T-cell (primary cell): ENCODE results near the gene MAL. TPM values are rescaled to one million over a fixed set of nuclear protein-coding genes. Genes with fewer than 3 reads are reported as not detected.
A peak's percentile ranks its signal among the peaks of the same experiment; 100 is the strongest.

Experiments
- ATAC-seq, 4 experiments: fragments of 200-7000 bp in 3 of 4; fragments of 150-1000 bp in 1 of 4; cut with Tn5 transposase; replicated peaks in 1 of 4; 1 replicate in 3 of 4; 2 replicates in 1 of 4; pipeline ENCODE4 v1.10.0; 2021; ENCODE audit warnings: moderate library complexity in 3 of 4, mild to moderate bottlenecking in 2 of 4, moderate number of reproducible peaks in 1 of 4
- CTCF ChIA-PET, 2 donors: fragments of 300-600 bp; sonication (Branson Sonifier 250); formaldehyde crosslinking; loops; one replicate each; lab custom pipeline; 2022; ENCODE audit warnings: antibody characterized with exemption in 2 of 2; lab: Charles Lee
- POLR2A ChIA-PET, 2 donors: fragments of 300-600 bp; sonication (Branson Sonifier 250); formaldehyde crosslinking; loops; one replicate each; lab custom pipeline; 2022; ENCODE audit warnings: antibody characterized with exemption in 2 of 2; lab: Charles Lee
- DNase-seq, 35 experiments: peaks; one replicate each; pipeline versions ENCODE4 v3.0.0 to v3.0.0-alpha.2; 2013 to 2023
- H3K27ac ChIP-seq: one replicate; pipeline ENCODE4 v1.5.1; 2013; ENCODE audit warnings: low read length
- H3K27me3 ChIP-seq, 2 experiments: replicated peaks in 1 of 2; 1 replicate in 1 of 2; 2 replicates in 1 of 2; pipeline versions ENCODE4 v1.6.1 to v1.7.0; 2013; ENCODE audit warnings: low read length in 1 of 2, mixed read lengths in 1 of 2; ENCODE audit not compliant: control insufficient read depth in 2 of 2, insufficient read depth in 2 of 2; ENCODE audit errors: extremely low read depth in 1 of 2
- H3K36me3 ChIP-seq, 2 donors: 1 replicate in 1 of 2; 2 replicates in 1 of 2; pipeline versions ENCODE4 v1.6.1 to v1.7.0; 2013; ENCODE audit warnings: low read length in 1 of 2; ENCODE audit not compliant: control insufficient read depth in 2 of 2, insufficient read depth in 1 of 2; ENCODE audit errors: extremely low read depth in 1 of 2
- H3K4me1 ChIP-seq, 2 experiments: 1 replicate in 1 of 2; 2 replicates in 1 of 2; pipeline versions ENCODE4 v1.6.1 to v1.7.0; 2013; ENCODE audit warnings: low read length in 2 of 2, mixed read lengths in 1 of 2; ENCODE audit not compliant: insufficient read depth in 2 of 2, control insufficient read depth in 1 of 2; ENCODE audit errors: extremely low read depth in 1 of 2
- H3K4me3 ChIP-seq, 2 donors: 1 replicate in 1 of 2; 2 replicates in 1 of 2; pipeline versions ENCODE4 v1.5.1 to v1.7.0; 2013; ENCODE audit warnings: mild to moderate bottlenecking in 2 of 2, low read length in 1 of 2, moderate library complexity in 1 of 2; ENCODE audit not compliant: control insufficient read depth in 1 of 2; ENCODE audit errors: extremely low read depth in 1 of 2
- H3K9me3 ChIP-seq: 2 replicates; pipeline ENCODE4 v1.7.0; 2013
- H3K27ac Mint-ChIP-seq, 2 donors: one replicate each; pipeline ENCODE4 v1.8.0; 2020 to 2021; ENCODE audit warnings: mild to moderate bottlenecking in 2 of 2, mixed read lengths in 2 of 2
- H3K27me3 Mint-ChIP-seq, 2 donors: one replicate each; pipeline ENCODE4 v1.8.0; 2021 to 2022; ENCODE audit warnings: mixed read lengths in 2 of 2
- H3K36me3 Mint-ChIP-seq: one replicate; pipeline ENCODE4 v1.8.0; 2021; ENCODE audit warnings: mixed read lengths
- H3K4me1 Mint-ChIP-seq, 3 donors: one replicate each; pipeline ENCODE4 v1.8.0; 2020 to 2022; ENCODE audit warnings: mixed read lengths in 3 of 3, mild to moderate bottlenecking in 1 of 3
- H3K4me3 Mint-ChIP-seq, 3 donors: one replicate each; pipeline ENCODE4 v1.8.0; 2020 to 2022; ENCODE audit warnings: mild to moderate bottlenecking in 3 of 3, mixed read lengths in 3 of 3, moderate library complexity in 3 of 3
- H3K9me3 Mint-ChIP-seq, 3 donors: one replicate each; pipeline ENCODE4 v1.8.0; 2020 to 2022; ENCODE audit warnings: mixed read lengths in 3 of 3
- WGBS: methylation state at CpG from one replicate; pipeline ENCODE4 v1.1.5; 2013; ENCODE audit warnings: missing lambda C conversion rate; ENCODE audit not compliant: insufficient coverage; 5-methylcytosine and 5-hydroxymethylcytosine counted together
- total RNA-seq, 35 experiments: library from RNA in 6 of 35; stranded (reverse) in 6 of 35; fragments of 120-200 nt in 1 of 35; gene quantifications; one replicate each; pipeline versions ENCODE4 v1.2.1 to v1.2.4 and lab custom pipeline; 2013 to 2026

Gene MAL
- total RNA-seq, 5 donors from 2014 or later (not counting 1 experiment from before 2014, with no cell fraction given) = 129 to 179 (median 150) TPM

- 56% methylated on average over 7 of the region's 11 CpGs for WGBS
- H3K36me3 ChIP-seq = no peaks in the 10 kb centered on the region
- H3K4me3 Mint-ChIP-seq = peak overlapping the region in 1 of 3 donors; percentile 78
- H3K4me1 ChIP-seq = peaks cover 18 to 31% of the 10 kb centered on the region in 2 experiments
- H3K4me3 ChIP-seq = no peak overlapping the region
- POLR2A ChIA-PET = no interaction called here
- H3K36me3 Mint-ChIP-seq = no peaks in the 10 kb centered on the region
- ATAC-seq (peak; percentile 74 to 84 (median 82)), DNase-seq (peak in 4 of 35 experiments; percentile 14 to 27 (median 20))
- H3K4me1 Mint-ChIP-seq = peaks cover 33 to 55% (median 38%) of the 10 kb centered on the region in 3 donors
- no peaks in the 10 kb centered on the region for H3K9me3 ChIP-seq
- CTCF ChIA-PET = interaction anchor here (0.5 to 2.7 kb wide), 5 partner anchors 8 to 39 kb away, joined by 4 to 15 read pairs (median 5); no protein-coding TSS in a partner anchor
- peak overlapping the region; percentile 88 to 93 for H3K27ac Mint-ChIP-seq
- peak overlapping the region; percentile 52 for H3K27ac ChIP-seq
- H3K9me3 Mint-ChIP-seq = no peaks in the 10 kb centered on the region
- H3K27me3 Mint-ChIP-seq = no peaks in the 10 kb centered on the region
- H3K27me3 ChIP-seq = no peaks in the 10 kb centered on the region
These were observed 36.2 kb downstream of the MAL start for GRCh38 chr2:95061601-95062183.

DNA sequence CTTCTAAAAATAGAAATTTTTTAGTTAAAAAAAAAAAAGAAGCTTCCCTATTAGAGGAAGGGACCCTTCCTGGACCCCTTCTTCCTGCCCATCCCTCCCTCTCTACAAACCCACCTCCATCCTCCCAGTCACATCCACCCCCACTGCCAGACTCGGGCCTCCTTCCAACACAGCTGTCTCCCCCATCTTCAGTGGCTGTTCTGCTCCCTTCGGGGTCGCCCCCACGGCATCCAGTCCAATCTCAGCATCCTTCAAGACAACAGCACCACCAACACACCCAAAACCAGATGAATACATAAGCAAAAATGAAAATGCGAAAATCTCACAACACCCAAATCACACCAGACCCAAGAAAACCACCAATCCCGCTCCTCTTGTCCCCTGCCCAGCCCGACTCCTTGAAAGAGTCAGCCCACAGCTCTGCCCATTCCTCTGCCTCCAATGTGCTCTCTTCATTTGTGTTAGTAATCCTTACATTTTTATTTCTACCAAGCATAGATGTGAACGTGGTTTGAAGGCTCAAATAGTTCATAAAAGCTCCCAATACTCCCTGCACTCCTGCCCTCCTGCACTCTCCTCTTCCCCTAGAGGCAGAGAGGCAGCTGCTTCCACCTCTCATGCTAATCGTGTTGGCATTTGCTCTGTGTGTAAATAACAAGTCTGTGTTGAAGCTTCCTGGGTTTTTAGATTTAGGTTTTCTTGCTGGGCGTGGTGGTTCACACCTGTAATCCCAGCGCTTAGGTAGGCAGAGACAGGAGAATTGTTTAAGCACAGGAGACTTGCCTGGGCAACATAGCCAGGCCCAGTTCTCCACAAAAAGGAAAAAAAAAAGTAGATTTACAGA is 37.0 kb downstream of the MAL start:
- no peaks in the 10 kb centered on the region for H3K27me3 Mint-ChIP-seq

DNA sequence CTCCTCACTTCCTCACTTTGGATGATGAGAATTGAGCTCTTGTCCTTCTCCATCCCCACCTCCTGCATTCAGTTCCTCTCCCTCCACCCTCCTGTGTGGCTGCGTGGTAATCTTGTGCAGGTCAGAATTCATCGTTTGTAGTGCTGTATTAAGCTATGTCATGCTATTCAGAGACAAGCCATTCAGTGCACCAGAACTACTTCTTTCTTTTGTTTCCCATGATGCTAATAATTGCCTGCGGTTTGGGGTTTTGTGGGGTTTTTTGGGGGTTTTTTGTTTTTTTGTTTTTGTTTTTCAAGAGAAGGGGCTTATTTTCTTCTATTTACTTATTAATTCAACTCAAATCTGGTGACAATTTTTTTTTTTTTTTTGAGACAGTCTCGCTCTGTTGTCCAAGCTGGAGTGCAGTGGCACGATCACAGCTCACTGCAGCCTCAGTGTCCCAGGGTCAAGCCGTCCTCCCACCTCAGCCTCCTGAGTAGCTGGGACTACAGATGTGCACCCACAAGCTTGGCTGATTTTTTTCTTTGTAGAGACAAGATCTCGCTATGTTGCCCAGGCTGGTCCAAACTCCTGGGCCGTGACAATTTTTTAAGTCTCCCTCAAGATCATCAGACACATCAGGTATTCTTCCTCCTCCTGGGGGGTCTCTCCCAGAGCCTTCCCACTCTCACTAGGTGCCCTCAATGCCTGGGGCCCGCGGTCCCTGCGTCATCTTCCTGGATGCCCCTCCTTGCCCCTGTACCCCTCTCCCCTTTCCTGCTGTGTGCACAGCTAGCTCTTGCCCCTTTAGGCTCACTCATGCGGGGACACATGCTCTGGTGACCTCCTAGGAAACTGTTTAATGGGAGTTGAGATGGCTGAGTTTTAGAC is 37.8 kb downstream of the MAL start:
- Histone ChIP-seq H3K27ac (peak overlapping the region; percentile 52), H3K4me3 (no peak overlapping the region), H3K27me3 (no peaks in the 10 kb centered on the region), H3K4me1 (peaks cover 18 to 23% of the 10 kb centered on the region in 2 experiments), H3K9me3 (no peaks in the 10 kb centered on the region), H3K36me3 (no peaks in the 10 kb centered on the region)
- 77% methylated on average over 5 of the region's 12 CpGs for WGBS
- ChIA-PET CTCF (interaction anchor here (0.8 to 2.7 kb wide), 6 partner anchors 10 to 16 kb away, joined by 4 to 17 read pairs (median 10); no protein-coding TSS in a partner anchor), POLR2A (no interaction called here)
- DNase-seq (no peak), ATAC-seq (peak in 2 of 4 experiments; percentile 22 to 23)
- Mint-ChIP-seq H3K4me3 (peak overlapping the region in 1 of 3 donors; percentile 78), H3K27ac (peak overlapping the region; percentile 91 to 93), H3K36me3 (no peaks in the 10 kb centered on the region), H3K4me1 (peaks cover 33 to 46% (median 34%) of the 10 kb centered on the region in 3 donors), H3K9me3 (no peaks in the 10 kb centered on the region), H3K27me3 (no peaks in the 10 kb centered on the region)

More for the DNA sequence above, 37.0 kb downstream of the MAL start:
- Mint-ChIP-seq H3K4me1 (peaks cover 33 to 54% (median 36%) of the 10 kb centered on the region in 3 donors), H3K36me3 (no peaks in the 10 kb centered on the region), H3K9me3 (no peaks in the 10 kb centered on the region), H3K27ac (peak overlapping the region; percentile 91 to 93), H3K4me3 (peak overlapping the region in 1 of 3 donors; percentile 78)
- peaks cover 18 to 27% of the 10 kb centered on the region in 2 experiments for H3K4me1 ChIP-seq
- ChIA-PET POLR2A (no interaction called here), CTCF (interaction anchor here (0.6 to 2.7 kb wide), 7 partner anchors 9 to 51 kb away, joined by 4 to 19 read pairs (median 10); no protein-coding TSS in a partner anchor)
- WGBS = 70% methylated on average over 9 of the region's 11 CpGs
- no peak overlapping the region for H3K4me3 ChIP-seq
- DNase-seq (peak in 2 of 35 experiments; percentile 5 to 12), ATAC-seq (peak; percentile 14 to 52 (median 40))
- no peaks in the 10 kb centered on the region for H3K27me3 ChIP-seq
- H3K36me3 ChIP-seq = no peaks in the 10 kb centered on the region
- H3K9me3 ChIP-seq = no peaks in the 10 kb centered on the region
- peak overlapping the region; percentile 52 for H3K27ac ChIP-seq

DNA sequence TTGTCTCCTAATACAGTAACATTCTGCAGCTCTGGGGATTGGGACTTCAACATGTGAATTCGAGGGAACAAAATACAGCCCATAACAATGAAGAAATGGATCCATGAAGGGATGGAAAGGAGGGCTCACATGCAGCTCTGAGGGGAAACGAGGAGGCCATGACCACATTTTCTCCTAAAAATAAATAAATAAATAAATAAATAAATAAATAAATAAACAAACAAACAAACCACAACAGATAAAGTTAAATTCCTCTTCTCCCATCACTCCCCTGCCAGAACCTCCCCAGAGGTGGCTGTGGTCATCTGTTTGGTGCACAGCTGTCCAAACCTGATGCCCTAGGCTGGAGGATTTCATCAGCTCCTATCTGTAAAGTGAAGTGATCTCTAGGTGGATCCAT is 42.7 kb downstream of the MAL start:
- ATAC-seq = no peak
- no peak for DNase-seq
- H3K27ac ChIP-seq = no peak overlapping the region
- H3K4me1 ChIP-seq = peaks cover 2 to 4% of the 10 kb centered on the region in 2 experiments
- no CpG with 5 or more reads among the region's 2 CpGs for WGBS
- no peaks in the 10 kb centered on the region for H3K36me3 ChIP-seq
- Mint-ChIP-seq H3K27me3 (no peaks in the 10 kb centered on the region), H3K9me3 (peaks cover 0 to 4% (median 0%) of the 10 kb centered on the region in 3 donors), H3K4me3 (no peak overlapping the region), H3K27ac (peak overlapping the region; percentile 2 to 17), H3K36me3 (no peaks in the 10 kb centered on the region), H3K4me1 (peaks cover 20 to 27% (median 26%) of the 10 kb centered on the region in 3 donors)
- ChIA-PET POLR2A (no interaction called here), CTCF (interaction anchor here in 1 of 2 donors (1.1 kb wide), 1 partner anchor 46 kb away, joined by 3 read pairs; no protein-coding TSS in a partner anchor)
- H3K4me3 ChIP-seq = no peak overlapping the region
- H3K27me3 ChIP-seq = peaks cover 0 to 3% of the 10 kb centered on the region in 2 experiments
- no peaks in the 10 kb centered on the region for H3K9me3 ChIP-seq

DNA sequence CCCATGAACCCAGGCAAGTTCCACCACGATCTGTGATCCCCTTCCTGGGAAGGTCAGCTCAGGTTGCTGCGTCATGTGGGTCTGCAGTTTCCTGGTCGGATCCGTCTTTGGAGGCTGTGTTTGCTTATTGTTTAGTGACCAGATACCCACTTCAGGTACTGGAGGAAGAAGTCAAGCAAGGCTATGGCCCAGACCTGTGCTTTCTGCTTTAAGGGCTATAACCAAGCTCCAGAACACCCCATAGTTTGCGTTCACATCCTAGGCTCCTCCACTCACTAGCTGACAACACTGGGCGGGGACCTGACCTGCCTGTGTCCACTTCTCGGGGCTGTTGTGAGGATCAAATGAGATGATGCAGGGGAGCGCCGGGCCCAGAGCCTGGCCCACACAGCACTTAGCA is 44.0 kb downstream of the MAL start:
- no peak overlapping the region for H3K4me3 Mint-ChIP-seq
- no peak overlapping the region for H3K27ac Mint-ChIP-seq
- DNase-seq = no peak
- H3K9me3 ChIP-seq = no peaks in the 10 kb centered on the region
- no peak overlapping the region for H3K4me3 ChIP-seq
- no peak overlapping the region for H3K27ac ChIP-seq
- no peaks in the 10 kb centered on the region for H3K36me3 Mint-ChIP-seq
- peaks cover 0 to 4% (median 0%) of the 10 kb centered on the region in 3 donors for H3K9me3 Mint-ChIP-seq
- no peaks in the 10 kb centered on the region for H3K27me3 Mint-ChIP-seq
- peaks cover 23 to 30% (median 27%) of the 10 kb centered on the region in 3 donors for H3K4me1 Mint-ChIP-seq
- peaks cover 12 to 17% of the 10 kb centered on the region in 2 experiments for H3K4me1 ChIP-seq
- ChIA-PET POLR2A (no interaction called here), CTCF (no interaction called here)
- no peaks in the 10 kb centered on the region for H3K36me3 ChIP-seq
- 89% methylated on average over 1 of the region's 9 CpGs for whole genome bisulfite sequencing
- no peak for ATAC-seq
- H3K27me3 ChIP-seq = peaks cover 0 to 13% of the 10 kb centered on the region in 2 experiments
